NOMO-1 (cell line): Measurements from ENCODE around the gene CCR5AS.

Experiments
- DNase-seq, 2 experiments: peaks; one replicate each; lab custom pipeline; 2025; ENCODE audit not compliant: unreplicated experiment in 2 of 2; lab: John Stamatoyannopoulos, UW

CCR5AS gene

GRCh38 chr3:46324036-46324435 lies 82.8 kb downstream of the CCR5AS start:
- no peak for DNase-seq

- DNase-seq = peak; percentile 62 to 96
Measured at GRCh38 chr3:46321461-46322104, 85.3 kb downstream of the CCR5AS start.

GRCh38 chr3:46318207-46318927 lies 88.5 kb downstream of the CCR5AS start:
- peak; percentile 85 to 94 for DNase-seq

- peak in 1 of 2 experiments; percentile 70 for DNase-seq
Measured at GRCh38 chr3:46316206-46316605, 90.7 kb downstream of the CCR5AS start.

- DNase-seq = peak in 1 of 2 experiments; percentile 19
Measured at GRCh38 chr3:46314517-46314916, 92.3 kb downstream of the CCR5AS start.
